HG03378 (cell line): ENCODE data around the gene ASB1.
"Not testable (repeated sequence)": the region's sequence is repeated elsewhere in the genome, so short reads cannot be mapped to it uniquely, and the experiment has no call there.

Experiments used
- ATAC-seq: cut with Tn5 transposase; IDR thresholded peaks from one replicate; pipeline ENCODE4 v1.9.1; 2021; ENCODE audit warnings: mild to moderate bottlenecking, moderate library complexity; ENCODE audit not compliant: unreplicated experiment

The ASB1 gene

GRCh38 chr2:238403632-238404405 is 22.9 kb upstream of the ASB1 start:
- no peak for ATAC-seq

GRCh38 chr2:238404406-238405216 is 22.1 kb upstream of the ASB1 start:
- no peak for ATAC-seq

GRCh38 chr2:238405217-238405555 is 21.5 kb upstream of the ASB1 start:
- ATAC-seq: not testable (repeated sequence)

GRCh38 chr2:238406221-238406997 is 20.3 kb upstream of the ASB1 start:
- no peak for ATAC-seq

GRCh38 chr2:238406998-238407285 is 19.8 kb upstream of the ASB1 start:
- no peak for ATAC-seq

GRCh38 chr2:238407566-238407965 is 19.2 kb upstream of the ASB1 start:
- ATAC-seq: no peak

GRCh38 chr2:238408615-238409340 is 17.9 kb upstream of the ASB1 start:
- ATAC-seq: no peak

- no peak for ATAC-seq
Measured at GRCh38 chr2:238409341-238410199, 17.2 kb upstream of the ASB1 start.

GRCh38 chr2:238412067-238412767 is 14.5 kb upstream of the ASB1 start:
- ATAC-seq: no peak

GRCh38 chr2:238413368-238413767 is 13.4 kb upstream of the ASB1 start:
- ATAC-seq: no peak

- ATAC-seq: no peak
Measured at GRCh38 chr2:238415036-238415764, 11.5 kb upstream of the ASB1 start.

GRCh38 chr2:238415893-238416292 is 10.8 kb upstream of the ASB1 start:
- no peak for ATAC-seq

GRCh38 chr2:238418196-238418998 is 8.3 kb upstream of the ASB1 start:
- ATAC-seq: no peak

GRCh38 chr2:238418999-238419546 is 7.7 kb upstream of the ASB1 start:
- no peak for ATAC-seq

- no peak for ATAC-seq
Measured at GRCh38 chr2:238420442-238420841, 6.3 kb upstream of the ASB1 start.

GRCh38 chr2:238420878-238421694 is 5.6 kb upstream of the ASB1 start:
- ATAC-seq: no peak

GRCh38 chr2:238421695-238422035 is 5.1 kb upstream of the ASB1 start:
- ATAC-seq: no peak
